C4-2B (cell line): ENCODE results near the gene NT5C2.

Source experiments
- CTCF ChIP-seq: fragments of 450-650 bp; conservative IDR thresholded peaks from 2 replicates; pipeline ENCODE4 v1.5.1; 2017; ENCODE audit warnings: mild to moderate bottlenecking
- ZFX ChIP-seq: fragments of 450-650 bp; IDR thresholded peaks from 2 replicates; pipeline ENCODE4 v1.6.1; 2017

GRCh38 chr10:103069453-103070331, 123.4 kb downstream of the NT5C2 start:
- TF ChIP-seq CTCF, result peak; percentile 91
- TF ChIP-seq ZFX, result no peak
